Measurements from ENCODE around the gene LRPAP1. TPM values are rescaled to one million over a fixed set of nuclear protein-coding genes. Genes with fewer than 3 reads are reported as not detected.
A peak's percentile ranks its signal among the peaks of the same experiment; 100 is the strongest.
"Not testable (repeated sequence)": the region's sequence is repeated elsewhere in the genome, so short reads cannot be mapped to it uniquely, and the experiment has no call there.

LRPAP1 gene
- total RNA-seq, 2 donors from 2014 or later, result 175 to 270 TPM

GRCh38 chr4:3460926-3461325, 71.3 kb downstream of the LRPAP1 start:
- DNase-seq (ENCODE audit: low spot score), result no peak
- Histone ChIP-seq H3K4me3 (no peak overlapping the region), H3K27me3 (replicated peaks; ENCODE audit: insufficient read depth) (no peaks in the 10 kb centered on the region), H3K27ac (peak overlapping the region in 1 of 2 donors; percentile 54), H3K4me1 (replicated peaks) (peaks cover 10% of the 10 kb centered on the region), H3K36me3 (no peaks in the 10 kb centered on the region), H3K9me3 (no peaks in the 10 kb centered on the region)
- TF ChIP-seq, protein P1, sequence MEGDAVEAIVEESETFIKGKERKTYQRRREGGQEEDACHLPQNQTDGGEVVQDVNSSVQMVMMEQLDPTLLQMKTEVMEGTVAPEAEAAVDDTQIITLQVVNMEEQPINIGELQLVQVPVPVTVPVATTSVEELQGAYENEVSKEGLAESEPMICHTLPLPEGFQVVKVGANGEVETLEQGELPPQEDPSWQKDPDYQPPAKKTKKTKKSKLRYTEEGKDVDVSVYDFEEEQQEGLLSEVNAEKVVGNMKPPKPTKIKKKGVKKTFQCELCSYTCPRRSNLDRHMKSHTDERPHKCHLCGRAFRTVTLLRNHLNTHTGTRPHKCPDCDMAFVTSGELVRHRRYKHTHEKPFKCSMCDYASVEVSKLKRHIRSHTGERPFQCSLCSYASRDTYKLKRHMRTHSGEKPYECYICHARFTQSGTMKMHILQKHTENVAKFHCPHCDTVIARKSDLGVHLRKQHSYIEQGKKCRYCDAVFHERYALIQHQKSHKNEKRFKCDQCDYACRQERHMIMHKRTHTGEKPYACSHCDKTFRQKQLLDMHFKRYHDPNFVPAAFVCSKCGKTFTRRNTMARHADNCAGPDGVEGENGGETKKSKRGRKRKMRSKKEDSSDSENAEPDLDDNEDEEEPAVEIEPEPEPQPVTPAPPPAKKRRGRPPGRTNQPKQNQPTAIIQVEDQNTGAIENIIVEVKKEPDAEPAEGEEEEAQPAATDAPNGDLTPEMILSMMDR (IDR thresholded peaks at IDR 0.05), result no peak
- no peak for TF ChIP-seq POLR2AphosphoS5 (IDR thresholded peaks at IDR 0.05)
- no peak for TF ChIP-seq POLR2A (IDR thresholded peaks at IDR 0.05)
- intact Hi-C loops (cut with DNase I), result no loop called here
- WGBS, result 97% methylated on average over 5 of the region's 5 CpGs

GRCh38 chr4:3459156-3459555, 73.1 kb downstream of the LRPAP1 start:
- H3K27ac ChIP-seq; H3K9me3 ChIP-seq; H3K36me3 ChIP-seq; DNase-seq (ENCODE audit: low spot score); H3K27me3 ChIP-seq (replicated peaks; ENCODE audit: insufficient read depth); intact Hi-C loops (cut with DNase I); H3K4me3 ChIP-seq; H3K4me1 ChIP-seq (replicated peaks): not testable (repeated sequence)
- 88% methylated on average over 5 of the region's 5 CpGs for WGBS

GRCh38 chr4:3458371-3458770, 73.9 kb downstream of the LRPAP1 start:
- TF ChIP-seq, protein P1 (IDR thresholded peaks at IDR 0.05), result no peak
- TF ChIP-seq POLR2AphosphoS5 (IDR thresholded peaks at IDR 0.05), result no peak
- no peak for TF ChIP-seq POLR2A (IDR thresholded peaks at IDR 0.05)
- DNase-seq (ENCODE audit: low spot score), result no peak
- Histone ChIP-seq H3K36me3 (no peaks in the 10 kb centered on the region), H3K27me3 (replicated peaks; ENCODE audit: insufficient read depth) (no peaks in the 10 kb centered on the region), H3K4me1 (replicated peaks) (peaks cover 10% of the 10 kb centered on the region), H3K27ac (no peak overlapping the region), H3K9me3 (no peaks in the 10 kb centered on the region), H3K4me3 (no peak overlapping the region)
- 65% methylated on average over 6 of the region's 6 CpGs for WGBS
- intact Hi-C loops (cut with DNase I), result no loop called here

DNA sequence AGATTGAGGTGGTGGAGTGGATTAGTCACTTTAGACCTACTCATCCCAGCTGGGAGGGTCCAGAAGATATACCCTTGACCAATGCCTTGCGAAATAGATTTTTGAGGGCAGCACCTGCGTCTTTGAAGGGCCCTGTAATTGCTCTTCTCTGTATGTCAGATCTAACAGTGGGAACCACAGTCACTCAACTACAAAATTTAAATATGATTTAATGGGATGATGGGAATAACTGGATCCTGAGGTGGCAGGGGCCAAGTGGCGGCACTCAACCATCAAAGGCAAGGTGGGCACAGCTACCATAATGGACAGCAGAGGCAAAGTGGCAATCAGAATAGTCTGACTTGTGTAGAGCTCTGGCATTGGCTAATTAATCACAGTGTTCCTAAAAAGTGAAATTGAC, 76.6 kb downstream of the LRPAP1 start:
- WGBS, result 92% methylated on average over 3 of the region's 3 CpGs
- H3K36me3 ChIP-seq; DNase-seq (ENCODE audit: low spot score); intact Hi-C loops (cut with DNase I); H3K4me1 ChIP-seq (replicated peaks); H3K27ac ChIP-seq; H3K9me3 ChIP-seq; H3K4me3 ChIP-seq; H3K27me3 ChIP-seq (replicated peaks; ENCODE audit: insufficient read depth): not testable (repeated sequence)

Other genes with a start within 250 kb of the LRPAP1 start
- 10 to 100 TPM; 33.7 to 36.5 TPM for gene RGS12, start 239.4 kb downstream of the LRPAP1 start, total RNA-seq
- 1 to 10 TPM in 1 of 2 donors, under 1 TPM in 1; 0.27 to 1.9 TPM for gene HGFAC, start 90.5 kb downstream of the LRPAP1 start, total RNA-seq
- gene DOK7, start 69.1 kb downstream of the LRPAP1 start, total RNA-seq, result 10 to 100 TPM in 1 of 2 donors, 1 to 10 TPM in 1; 8.2 to 16.4 TPM
- gene ADRA2C, start 234.0 kb upstream of the LRPAP1 start, total RNA-seq, result 10 to 100 TPM in 1 of 2 donors, under 1 TPM in 1; 0.59 to 28.6 TPM

All from prostate gland (tissue), 2 donors.